Fibroblast of skin of left biceps (primary cell): ENCODE data around the gene HMOX1.

ENCODE experiments used
- DNase-seq, 2 experiments: peaks; one replicate each; pipeline ENCODE4 v3.0.0-alpha.2; 2013; ENCODE audit warnings: low read depth in 2 of 2

Gene HMOX1

DNA sequence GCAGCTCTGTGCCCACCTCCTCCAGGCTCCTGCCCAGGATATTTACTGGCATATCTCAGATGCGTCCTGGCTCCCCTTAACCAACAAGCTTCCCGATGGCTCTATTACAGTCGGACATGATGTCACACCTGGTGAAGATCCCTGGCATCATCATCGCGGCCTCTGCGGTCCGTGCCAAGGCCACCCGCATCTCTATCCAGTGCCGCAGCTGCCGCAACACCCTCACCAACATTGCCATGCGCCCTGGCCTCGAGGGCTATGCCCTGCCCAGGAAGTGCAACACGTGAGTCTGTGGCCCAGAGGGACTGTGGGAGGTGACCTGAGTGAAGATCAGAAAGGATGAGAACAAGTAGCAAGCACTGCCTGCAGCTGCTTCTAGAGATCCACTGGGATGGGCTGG is 25.5 kb downstream of the HMOX1 start:
- no peak for DNase-seq

GRCh38 chr22:35407362-35407761 is 26.5 kb downstream of the HMOX1 start:
- DNase-seq = no peak

GRCh38 chr22:35409783-35410662 is 29.1 kb downstream of the HMOX1 start:
- DNase-seq = no peak

DNA sequence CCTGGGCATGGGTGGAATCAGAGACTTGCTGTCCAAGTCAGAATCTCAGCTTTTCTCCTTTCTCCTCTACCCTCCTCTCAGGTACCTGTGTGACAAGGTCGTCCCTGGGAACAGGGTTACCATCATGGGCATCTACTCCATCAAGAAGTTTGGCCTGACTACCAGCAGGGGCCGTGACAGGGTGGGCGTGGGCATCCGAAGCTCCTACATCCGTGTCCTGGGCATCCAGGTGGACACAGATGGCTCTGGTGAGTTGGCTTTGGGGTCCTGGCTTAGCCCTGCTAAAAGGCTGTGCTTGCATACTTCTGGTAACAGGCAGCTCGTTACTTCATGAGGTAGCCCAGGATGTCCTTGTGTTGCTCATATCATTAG is 29.8 kb downstream of the HMOX1 start:
- no peak for DNase-seq

DNA sequence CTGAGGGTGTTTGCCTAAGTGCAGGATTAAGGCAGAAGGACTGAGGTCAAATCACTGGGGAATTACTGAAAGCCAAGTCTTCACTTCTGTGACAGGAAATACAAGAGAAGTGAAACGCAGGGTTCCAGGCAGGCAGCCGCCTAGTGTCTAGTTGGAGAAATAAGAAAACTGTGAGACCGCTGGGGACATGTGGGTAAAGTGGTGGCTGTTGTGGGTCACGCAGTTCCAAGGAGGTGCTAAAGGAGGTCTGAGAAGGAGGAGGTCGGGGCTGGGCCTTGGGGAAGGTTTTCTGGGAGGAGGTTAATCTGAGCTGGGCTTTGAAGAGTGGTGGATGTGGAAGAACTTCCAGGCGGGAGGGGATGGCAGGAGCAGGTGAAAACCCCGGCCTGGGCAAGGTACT is 30.2 kb downstream of the HMOX1 start:
- no peak for DNase-seq

DNA sequence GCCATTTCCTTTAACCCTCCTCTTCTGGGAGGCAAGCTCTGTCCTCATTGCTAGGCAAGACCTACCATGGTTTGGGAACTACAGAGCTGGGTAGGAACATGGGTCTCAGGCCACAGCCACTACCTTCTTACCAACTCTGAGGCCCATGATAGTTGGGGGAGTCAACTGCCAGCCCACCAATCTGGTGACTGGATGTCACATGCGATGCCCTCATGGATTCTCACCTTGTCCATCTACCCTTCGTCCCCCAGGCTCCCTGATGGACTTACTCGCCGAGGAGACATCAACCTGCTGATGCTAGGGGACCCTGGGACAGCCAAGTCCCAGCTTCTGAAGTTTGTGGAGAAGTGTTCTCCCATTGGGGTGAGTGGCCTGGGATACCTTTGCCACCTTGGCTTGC is 32.7 kb downstream of the HMOX1 start:
- no peak for DNase-seq

GRCh38 chr22:35417606-35418005 is 36.7 kb downstream of the HMOX1 start:
- no peak for DNase-seq

GRCh38 chr22:35418088-35418487 is 37.2 kb downstream of the HMOX1 start:
- DNase-seq = no peak

- no peak for DNase-seq
These were observed 37.8 kb downstream of the HMOX1 start for GRCh38 chr22:35418731-35419130.

GRCh38 chr22:35419756-35420155 is 38.9 kb downstream of the HMOX1 start:
- no peak for DNase-seq

DNA sequence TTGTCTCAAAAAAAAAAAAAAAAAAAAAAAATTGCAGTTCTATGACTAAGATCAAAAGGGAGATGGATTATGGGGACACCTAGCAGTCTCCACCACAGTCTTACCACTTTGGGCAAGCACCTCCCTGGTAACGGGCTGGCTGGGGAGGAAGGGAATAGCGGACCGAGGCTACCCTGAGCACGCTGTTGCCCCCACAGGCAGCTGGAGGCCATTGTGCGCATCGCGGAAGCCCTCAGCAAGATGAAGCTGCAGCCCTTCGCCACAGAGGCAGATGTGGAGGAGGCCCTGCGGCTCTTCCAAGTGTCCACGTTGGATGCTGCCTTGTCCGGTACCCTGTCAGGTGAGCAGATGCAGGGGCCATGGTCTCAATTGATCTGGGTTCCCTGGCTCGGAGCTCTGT is 40.2 kb downstream of the HMOX1 start:
- DNase-seq = no peak

DNA sequence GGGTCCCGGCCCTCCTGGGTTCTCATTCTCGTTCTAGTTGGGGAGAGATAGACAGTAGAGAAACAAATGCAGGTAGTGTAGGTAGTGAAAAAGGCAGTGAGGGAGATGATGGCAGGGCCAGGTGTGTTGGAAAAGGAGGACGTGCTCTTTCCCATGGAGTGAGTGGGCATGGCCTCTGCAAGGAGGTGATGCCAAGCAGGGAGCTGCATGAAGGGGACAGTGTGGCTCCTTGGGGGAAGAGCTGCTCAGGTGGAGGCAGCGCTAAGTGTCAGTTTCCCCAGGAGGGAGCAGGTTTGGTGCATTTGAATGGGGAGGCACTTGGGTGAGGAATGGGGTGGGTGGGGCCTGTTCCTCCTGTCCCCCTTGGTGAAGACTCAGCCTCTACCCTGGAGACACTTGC is 41.2 kb downstream of the HMOX1 start:
- DNase-seq = no peak

- DNase-seq = no peak
These were observed 42.0 kb downstream of the HMOX1 start for GRCh38 chr22:35422936-35423335.

- DNase-seq = no peak
These were observed 43.2 kb downstream of the HMOX1 start for GRCh38 chr22:35424081-35424480.

DNA sequence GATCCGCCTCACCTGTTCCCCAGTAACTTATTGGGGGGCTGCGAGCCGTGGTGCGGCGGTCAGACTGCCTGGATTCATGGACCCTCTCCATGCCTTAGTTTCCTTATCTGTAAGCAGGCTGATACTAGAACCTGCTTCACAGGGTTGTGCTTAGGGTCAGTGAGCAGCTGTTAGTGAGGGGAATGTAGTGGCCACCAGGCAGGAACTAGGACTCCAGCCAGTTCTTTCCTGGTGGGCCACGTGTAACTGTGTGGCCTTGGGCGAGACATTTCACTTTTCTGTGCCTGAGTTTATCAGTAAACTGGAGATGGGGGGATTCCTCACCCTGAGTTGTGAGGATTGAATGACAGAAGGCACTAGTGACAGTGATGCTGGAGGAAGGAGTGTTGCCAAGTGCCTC is 43.9 kb downstream of the HMOX1 start:
- DNase-seq = no peak

DNA sequence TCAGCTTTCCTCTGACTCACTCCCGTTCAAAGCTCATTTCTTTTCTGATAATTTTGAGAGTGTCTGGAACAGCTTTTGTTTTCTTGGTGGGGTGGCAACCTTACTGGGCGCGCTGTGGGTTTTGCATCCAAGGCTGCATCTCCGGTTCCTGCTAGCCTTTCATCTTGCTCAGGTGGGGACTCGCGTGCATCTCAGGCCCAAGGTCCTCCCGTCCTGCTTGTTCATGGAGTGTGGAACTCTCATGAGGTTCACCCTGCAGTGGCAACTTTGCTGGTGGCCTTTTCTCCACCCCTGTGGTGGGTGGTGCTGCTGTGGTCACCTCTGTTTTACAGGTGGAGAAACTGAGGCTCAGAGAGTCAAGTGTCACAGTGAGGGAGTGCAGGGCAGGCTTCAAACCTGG is 44.6 kb downstream of the HMOX1 start:
- DNase-seq = no peak

- no peak for DNase-seq
These were observed 45.3 kb downstream of the HMOX1 start for GRCh38 chr22:35425971-35426800.

GRCh38 chr22:35426801-35427140 is 45.9 kb downstream of the HMOX1 start:
- no peak for DNase-seq

GRCh38 chr22:35430897-35431322 is 50.0 kb downstream of the HMOX1 start:
- peak; percentile 56 to 57 for DNase-seq

DNA sequence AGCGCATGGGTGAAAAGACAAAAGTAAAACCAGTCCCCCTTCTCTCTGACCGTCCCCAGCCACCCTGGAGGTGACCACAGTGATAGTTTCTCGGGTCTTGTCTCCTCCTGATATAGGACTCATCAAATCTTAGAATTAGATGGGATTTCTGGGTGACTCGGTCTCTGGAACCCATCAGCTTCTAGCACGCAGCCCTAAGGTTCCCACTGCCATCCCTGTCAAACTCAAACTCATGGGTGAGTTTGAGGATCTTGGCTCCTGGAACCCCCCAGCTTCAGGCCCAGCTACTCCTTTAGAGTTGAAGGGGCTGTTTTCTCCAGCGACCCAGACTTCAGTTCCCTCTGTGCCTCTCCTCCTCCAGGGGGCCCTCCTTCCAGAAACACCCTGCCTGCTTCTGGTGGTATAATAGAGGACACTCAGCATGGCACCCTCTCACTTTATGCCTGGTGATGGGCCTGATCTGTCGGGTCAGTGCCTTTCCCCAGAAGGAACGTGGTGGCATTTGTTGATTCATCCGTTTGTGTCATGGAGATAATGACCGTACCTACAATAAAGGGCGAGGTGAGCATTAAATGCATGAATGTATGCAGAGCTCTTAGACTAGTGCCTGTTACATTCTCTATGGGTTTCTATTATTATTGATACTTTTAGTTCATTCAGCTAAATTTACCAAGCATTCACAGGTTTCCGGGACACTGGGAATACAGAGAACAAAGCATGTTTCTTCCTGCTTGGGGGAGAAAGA is 50.8 kb downstream of the HMOX1 start:
- DNase-seq = no peak

- DNase-seq = no peak
These were observed 51.5 kb downstream of the HMOX1 start for GRCh38 chr22:35432228-35432905.
